ENCODE data around the gene ADAMTS9.
"Not testable (repeated sequence)": the region's sequence is repeated elsewhere in the genome, so short reads cannot be mapped to it uniquely, and the experiment has no call there.

ADAMTS9 gene

GRCh38 chr3:64548200-64548889, 139.5 kb downstream of the ADAMTS9 start:
- Histone ChIP-seq H3K4me3 (replicated peaks; ENCODE audit: insufficient read depth, low read length) (no peak overlapping the region), H3K27me3 (ENCODE audit: insufficient read depth, poor library complexity, severe bottlenecking) (no peaks in the 10 kb centered on the region), H3K27ac (replicated peaks) (no peak overlapping the region)
- TF ChIP-seq POLR2AphosphoS5 (IDR thresholded peaks at IDR 0.05; ENCODE audit: low read depth) = no peak
- TF ChIP-seq SPI1 (IDR thresholded peaks at IDR 0.05; ENCODE audit: borderline replicate concordance, low read depth) = no peak
- TF ChIP-seq, protein P1, sequence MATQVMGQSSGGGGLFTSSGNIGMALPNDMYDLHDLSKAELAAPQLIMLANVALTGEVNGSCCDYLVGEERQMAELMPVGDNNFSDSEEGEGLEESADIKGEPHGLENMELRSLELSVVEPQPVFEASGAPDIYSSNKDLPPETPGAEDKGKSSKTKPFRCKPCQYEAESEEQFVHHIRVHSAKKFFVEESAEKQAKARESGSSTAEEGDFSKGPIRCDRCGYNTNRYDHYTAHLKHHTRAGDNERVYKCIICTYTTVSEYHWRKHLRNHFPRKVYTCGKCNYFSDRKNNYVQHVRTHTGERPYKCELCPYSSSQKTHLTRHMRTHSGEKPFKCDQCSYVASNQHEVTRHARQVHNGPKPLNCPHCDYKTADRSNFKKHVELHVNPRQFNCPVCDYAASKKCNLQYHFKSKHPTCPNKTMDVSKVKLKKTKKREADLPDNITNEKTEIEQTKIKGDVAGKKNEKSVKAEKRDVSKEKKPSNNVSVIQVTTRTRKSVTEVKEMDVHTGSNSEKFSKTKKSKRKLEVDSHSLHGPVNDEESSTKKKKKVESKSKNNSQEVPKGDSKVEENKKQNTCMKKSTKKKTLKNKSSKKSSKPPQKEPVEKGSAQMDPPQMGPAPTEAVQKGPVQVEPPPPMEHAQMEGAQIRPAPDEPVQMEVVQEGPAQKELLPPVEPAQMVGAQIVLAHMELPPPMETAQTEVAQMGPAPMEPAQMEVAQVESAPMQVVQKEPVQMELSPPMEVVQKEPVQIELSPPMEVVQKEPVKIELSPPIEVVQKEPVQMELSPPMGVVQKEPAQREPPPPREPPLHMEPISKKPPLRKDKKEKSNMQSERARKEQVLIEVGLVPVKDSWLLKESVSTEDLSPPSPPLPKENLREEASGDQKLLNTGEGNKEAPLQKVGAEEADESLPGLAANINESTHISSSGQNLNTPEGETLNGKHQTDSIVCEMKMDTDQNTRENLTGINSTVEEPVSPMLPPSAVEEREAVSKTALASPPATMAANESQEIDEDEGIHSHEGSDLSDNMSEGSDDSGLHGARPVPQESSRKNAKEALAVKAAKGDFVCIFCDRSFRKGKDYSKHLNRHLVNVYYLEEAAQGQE (IDR thresholded peaks at IDR 0.05; ENCODE audit: insufficient replicate concordance, low read depth) = no peak
- no peak for TF ChIP-seq GABPA (IDR thresholded peaks at IDR 0.05; ENCODE audit: low read depth)
- no peak for TF ChIP-seq CTCF (IDR thresholded peaks at IDR 0.05; ENCODE audit: insufficient read depth, low read length)
- DNase-seq (ENCODE audit: low read depth in 1 of 2, low spot score in 1 of 2) = no peak

GRCh38 chr3:64546856-64547255, 140.9 kb downstream of the ADAMTS9 start:
- Histone ChIP-seq H3K4me3 (replicated peaks; ENCODE audit: insufficient read depth, low read length) (no peak overlapping the region), H3K27ac (replicated peaks) (no peak overlapping the region), H3K27me3 (ENCODE audit: insufficient read depth, poor library complexity, severe bottlenecking) (no peaks in the 10 kb centered on the region)
- no peak for DNase-seq (ENCODE audit: low read depth in 1 of 2, low spot score in 1 of 2)
- no peak for TF ChIP-seq CTCF (IDR thresholded peaks at IDR 0.05; ENCODE audit: insufficient read depth, low read length)
- no peak for TF ChIP-seq GABPA (IDR thresholded peaks at IDR 0.05; ENCODE audit: low read depth)
- no peak for TF ChIP-seq POLR2AphosphoS5 (IDR thresholded peaks at IDR 0.05; ENCODE audit: low read depth)
- TF ChIP-seq SPI1 (IDR thresholded peaks at IDR 0.05; ENCODE audit: borderline replicate concordance, low read depth) = no peak
- TF ChIP-seq, protein P1 (IDR thresholded peaks at IDR 0.05; ENCODE audit: insufficient replicate concordance, low read depth) = no peak

DNA sequence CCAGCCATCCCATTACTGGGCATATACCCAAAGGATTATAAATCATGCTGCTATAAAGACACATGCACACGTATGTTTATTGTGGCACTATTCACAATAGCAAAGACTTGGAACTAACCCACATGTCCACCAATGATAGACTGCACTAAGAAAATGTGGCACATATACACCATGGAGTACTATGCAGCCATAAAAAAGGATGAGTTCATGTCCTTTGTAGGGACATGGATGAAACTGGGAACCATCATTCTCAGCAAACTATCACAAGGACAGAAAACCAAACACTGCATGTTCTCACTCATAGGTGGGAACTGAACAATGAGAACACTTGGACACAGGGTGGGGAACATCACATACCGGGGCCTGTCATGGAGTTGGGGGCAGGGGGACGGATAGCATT, 142.6 kb downstream of the ADAMTS9 start:
- not testable (repeated sequence) for H3K27me3 ChIP-seq (ENCODE audit: insufficient read depth, poor library complexity, severe bottlenecking); DNase-seq (ENCODE audit: low read depth in 1 of 2, low spot score in 1 of 2); H3K4me3 ChIP-seq (replicated peaks; ENCODE audit: insufficient read depth, low read length); H3K27ac ChIP-seq (replicated peaks)

DNA sequence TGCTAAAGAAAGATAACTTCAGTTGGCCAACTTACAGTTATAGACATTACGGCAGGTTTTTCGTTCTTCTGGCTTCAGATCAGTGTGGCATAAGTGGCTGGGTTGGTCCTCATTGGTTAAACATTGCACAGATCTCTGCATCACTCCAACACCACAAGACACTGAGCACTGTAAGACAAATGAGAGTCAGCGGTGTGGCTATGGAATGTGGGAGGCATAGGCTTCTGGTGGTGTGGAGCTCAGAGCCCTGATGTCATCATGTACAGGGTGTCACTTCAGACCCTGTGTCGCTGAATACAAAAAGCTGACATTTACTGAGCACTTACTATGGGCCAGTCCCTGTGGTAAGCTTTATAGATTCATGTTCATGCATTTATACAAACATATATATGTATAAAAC, 146.0 kb downstream of the ADAMTS9 start:
- no peaks in the 10 kb centered on the region for H3K27me3 ChIP-seq (ENCODE audit: insufficient read depth, poor library complexity, severe bottlenecking)
- TF ChIP-seq POLR2AphosphoS5 (IDR thresholded peaks at IDR 0.05; ENCODE audit: low read depth) (no peak), GABPA (IDR thresholded peaks at IDR 0.05; ENCODE audit: low read depth) (no peak), SPI1 (IDR thresholded peaks at IDR 0.05; ENCODE audit: borderline replicate concordance, low read depth) (no peak), CTCF (IDR thresholded peaks at IDR 0.05; ENCODE audit: insufficient read depth, low read length) (no peak)
- TF ChIP-seq, protein P1 (IDR thresholded peaks at IDR 0.05; ENCODE audit: insufficient replicate concordance, low read depth) = no peak
- H3K27ac ChIP-seq (replicated peaks) = no peak overlapping the region
- no peak for DNase-seq (ENCODE audit: low read depth in 1 of 2, low spot score in 1 of 2)
- H3K4me3 ChIP-seq (replicated peaks; ENCODE audit: insufficient read depth, low read length) = no peak overlapping the region
